DMS 273 (cell line): ENCODE data around the gene SERPINA3.
A peak's percentile ranks its signal among the peaks of the same experiment; 100 is the strongest.
"Not testable (repeated sequence)": the region's sequence is repeated elsewhere in the genome, so short reads cannot be mapped to it uniquely, and the experiment has no call there.

Experiments
- DNase-seq: peaks from one replicate; lab custom pipeline; 2025; ENCODE audit not compliant: unreplicated experiment; lab: John Stamatoyannopoulos, UW

SERPINA3 gene

GRCh38 chr14:94631050-94631449 is 18.9 kb downstream of the SERPINA3 start:
- DNase-seq: no peak

- no peak for DNase-seq
Observed at GRCh38 chr14:94631536-94632304, 19.5 kb downstream of the SERPINA3 start.

GRCh38 chr14:94632305-94632590 is 20.1 kb downstream of the SERPINA3 start:
- DNase-seq: no peak

- DNase-seq: no peak
Observed at GRCh38 chr14:94633121-94633520, 20.9 kb downstream of the SERPINA3 start.

DNA sequence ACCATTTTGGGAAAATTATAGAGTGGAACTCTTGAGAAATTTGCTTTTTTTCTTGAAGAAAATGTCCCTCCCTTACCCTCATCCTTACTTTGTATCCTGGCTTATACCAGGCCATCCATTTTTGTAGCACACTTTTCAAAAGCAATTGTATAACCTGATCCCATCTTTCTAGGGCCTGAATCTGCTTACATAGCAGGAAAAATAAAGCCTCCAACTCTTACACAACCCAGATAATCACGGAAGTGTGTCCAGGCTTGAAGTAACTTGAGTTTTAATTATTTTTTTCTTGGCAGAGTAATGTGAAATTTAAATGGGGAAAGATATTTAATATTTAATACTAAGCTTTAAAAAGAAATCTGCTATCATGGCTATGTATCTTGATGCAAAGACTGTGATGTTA is 23.0 kb downstream of the SERPINA3 start:
- no peak for DNase-seq

- DNase-seq: peak; percentile 8
Observed at GRCh38 chr14:94636744-94637412, 24.7 kb downstream of the SERPINA3 start.

- not testable (repeated sequence) for DNase-seq
Observed at GRCh38 chr14:94637814-94638213, 25.6 kb downstream of the SERPINA3 start.

GRCh38 chr14:94638339-94638738 is 26.1 kb downstream of the SERPINA3 start:
- no peak for DNase-seq

GRCh38 chr14:94638961-94639817 is 27.0 kb downstream of the SERPINA3 start:
- no peak for DNase-seq

GRCh38 chr14:94640721-94641631 is 28.8 kb downstream of the SERPINA3 start:
- DNase-seq: no peak

- DNase-seq: no peak
Observed at GRCh38 chr14:94641632-94641955, 29.4 kb downstream of the SERPINA3 start.

DNA sequence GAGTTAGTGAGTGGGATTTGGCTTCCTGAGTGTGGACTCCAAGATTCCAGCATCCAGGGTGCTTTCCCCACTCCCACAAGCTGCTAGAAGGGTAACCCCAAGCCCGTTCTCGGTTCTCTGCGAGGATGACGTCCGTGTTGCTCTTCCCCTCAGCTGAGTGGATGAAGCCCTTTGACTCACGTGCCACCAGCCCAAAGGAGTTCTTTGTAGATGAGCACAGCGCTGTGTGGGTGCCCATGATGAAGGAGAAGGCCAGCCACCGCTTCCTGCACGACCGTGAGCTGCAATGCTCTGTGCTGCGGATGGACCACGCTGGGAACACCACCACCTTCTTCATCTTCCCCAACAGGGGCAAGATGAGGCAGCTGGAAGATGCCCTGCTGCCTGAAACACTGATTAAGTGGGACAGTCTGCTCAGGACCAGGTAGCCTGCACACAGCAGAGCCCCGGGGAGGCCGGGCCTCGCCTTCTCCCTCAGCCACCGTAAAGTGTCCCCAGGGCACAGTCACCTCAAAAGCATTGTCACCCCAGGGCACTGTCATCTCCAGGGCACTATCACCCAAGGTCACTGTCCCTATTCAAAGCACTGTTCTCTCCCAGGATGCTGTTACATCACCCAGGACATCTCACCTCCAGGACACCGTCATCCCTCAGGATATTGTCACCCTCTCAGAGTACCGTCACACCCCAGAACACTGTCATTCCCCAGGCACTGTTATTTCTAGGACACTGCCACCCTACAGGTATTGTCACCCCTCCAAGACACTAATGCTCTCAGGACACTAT is 31.3 kb downstream of the SERPINA3 start:
- no peak for DNase-seq

DNA sequence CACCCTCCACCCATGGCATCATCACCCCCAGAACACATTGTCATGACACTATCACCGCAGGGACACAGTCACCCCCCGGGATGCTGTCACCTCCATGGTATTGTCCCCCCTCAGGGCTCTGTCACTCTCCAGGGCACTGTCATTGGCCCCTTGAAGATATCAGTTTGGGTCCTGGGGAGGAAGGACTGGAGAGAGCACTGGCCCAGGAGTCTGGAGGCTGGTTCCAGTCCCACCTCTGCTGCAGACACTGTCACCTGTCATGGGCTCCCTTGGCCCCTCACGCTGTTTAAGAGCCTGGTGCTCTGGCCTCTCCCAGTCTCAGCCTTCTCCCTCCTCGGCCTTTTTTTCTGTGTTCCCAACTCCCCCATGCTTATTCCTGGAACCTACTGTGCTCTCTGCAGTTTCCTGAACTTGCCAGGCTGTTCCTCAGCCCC is 31.9 kb downstream of the SERPINA3 start:
- no peak for DNase-seq

- no peak for DNase-seq
Observed at GRCh38 chr14:94646066-94646465, 33.9 kb downstream of the SERPINA3 start.

- no peak for DNase-seq
Observed at GRCh38 chr14:94646481-94646880, 34.3 kb downstream of the SERPINA3 start.

- DNase-seq: no peak
Observed at GRCh38 chr14:94648801-94649200, 36.6 kb downstream of the SERPINA3 start.

DNA sequence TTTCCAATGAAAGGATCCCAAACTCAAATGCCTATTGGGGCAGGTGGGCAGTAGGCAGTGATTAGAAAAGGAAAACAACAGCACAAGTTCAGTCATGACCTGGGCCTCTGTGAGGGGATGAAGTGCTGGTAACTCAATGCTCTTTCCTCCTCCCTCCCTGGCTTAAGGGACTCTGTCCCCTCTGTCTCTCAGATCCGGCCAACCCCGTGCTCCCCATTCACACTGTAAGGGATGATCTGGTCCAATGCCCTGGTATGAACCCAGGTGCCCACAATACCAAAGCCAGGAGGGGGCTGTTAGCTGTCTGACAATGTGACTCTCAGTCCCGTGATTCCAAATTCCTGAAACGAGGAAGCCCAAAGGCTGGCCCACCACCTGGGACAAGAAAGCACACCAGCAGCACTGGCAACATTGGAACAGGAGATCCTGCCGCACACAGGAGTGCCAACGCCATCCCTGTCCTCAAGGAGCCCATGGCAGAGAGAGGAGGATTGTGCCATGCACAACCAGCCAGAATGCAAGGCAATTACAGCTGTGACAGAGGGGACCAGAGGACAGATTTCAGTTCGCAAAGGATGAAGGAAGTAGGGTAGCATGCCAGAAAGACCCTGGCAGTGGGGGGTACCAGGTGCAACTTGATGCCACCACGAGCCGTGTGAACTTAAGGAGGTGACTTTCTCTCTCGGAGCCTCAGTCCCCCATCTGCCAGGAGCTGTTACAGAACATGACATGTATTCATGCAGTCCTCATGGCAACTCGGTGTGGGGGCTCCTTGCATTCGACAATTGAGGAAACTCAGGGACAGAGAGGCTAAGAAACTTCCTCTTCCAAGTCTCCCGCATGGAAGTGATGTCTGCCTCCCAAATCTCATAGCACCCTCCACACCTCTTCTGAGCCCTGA is 37.6 kb downstream of the SERPINA3 start:
- no peak for DNase-seq

DNA sequence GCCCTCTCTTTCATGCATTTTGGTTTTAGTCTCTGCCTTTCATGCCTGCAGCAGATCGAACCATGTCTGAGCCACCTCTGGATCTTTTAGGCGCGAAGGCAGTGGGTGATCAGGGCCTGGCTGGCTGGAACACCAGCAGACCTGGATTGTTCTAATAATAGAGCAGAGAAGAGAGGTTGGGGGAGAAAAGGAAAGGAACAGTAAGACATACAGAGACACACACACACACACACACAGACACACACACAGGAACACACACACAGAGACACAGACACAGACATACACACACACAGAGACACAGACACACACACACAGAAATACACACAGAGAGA is 38.2 kb downstream of the SERPINA3 start:
- DNase-seq: no peak
